Keratinocyte (primary cell): Measurements from ENCODE around the gene CYP27A1.

Experiments
- CTCF ChIP-seq, 3 experiments: IDR thresholded peaks in 1 of 3; conservative IDR thresholded peaks in 1 of 3; optimal IDR thresholded peaks in 1 of 3; 2 replicates in 2 of 3; 3 replicates in 1 of 3; pipeline versions ENCODE3 to v1.5.1; 2011; ENCODE audit warnings: low read length in 3 of 3, mild to moderate bottlenecking in 3 of 3, moderate library complexity in 2 of 3, control low read depth in 1 of 3, inconsistent platforms in 1 of 3; ENCODE audit not compliant: insufficient read depth in 2 of 3; ENCODE audit errors: extremely low read depth in 1 of 3
- EZH2 ChIP-seq: IDR thresholded peaks from one replicate; pipeline ENCODE4 v1.6.1; 2012; ENCODE audit warnings: inconsistent platforms, mild to moderate bottlenecking, low read length, moderate library complexity

DNA sequence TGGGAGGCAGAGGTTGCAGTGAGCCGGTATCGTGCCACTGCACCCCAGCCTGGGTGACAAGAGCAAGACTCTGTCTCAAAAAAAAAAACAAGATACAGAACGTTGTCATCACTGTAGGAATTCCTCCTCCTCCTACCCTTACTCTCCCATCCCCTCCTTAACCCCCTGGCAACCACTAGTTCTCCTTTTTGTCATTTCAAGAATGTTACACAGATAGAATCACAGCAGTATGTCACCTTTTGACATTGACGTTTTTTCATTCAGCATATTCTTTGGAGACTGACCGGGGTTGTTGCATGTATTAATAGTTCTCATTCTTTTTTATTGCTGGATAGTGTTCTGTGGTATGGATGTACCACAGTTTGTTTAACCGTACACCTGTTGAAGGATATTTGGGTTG, 38.9 kb upstream of the CYP27A1 start:
- TF ChIP-seq CTCF (optimal IDR thresholded peaks at IDR 0.05 in 1 of 3, IDR thresholded peaks at IDR 0.05 in 1 of 3, conservative IDR thresholded peaks at IDR 0.05 in 1 of 3; ENCODE audit: extremely low read depth in 1 of 3, insufficient read depth in 2 of 3, low read length in 3 of 3) (no peak), EZH2 (no peak)
